ENCODE data around the gene EVI2B. TPM values are rescaled to one million over a fixed set of nuclear protein-coding genes. Genes with fewer than 3 reads are reported as not detected.

The EVI2B gene
- total RNA-seq, 1 experiment from 2014 or later, result not detected

DNA sequence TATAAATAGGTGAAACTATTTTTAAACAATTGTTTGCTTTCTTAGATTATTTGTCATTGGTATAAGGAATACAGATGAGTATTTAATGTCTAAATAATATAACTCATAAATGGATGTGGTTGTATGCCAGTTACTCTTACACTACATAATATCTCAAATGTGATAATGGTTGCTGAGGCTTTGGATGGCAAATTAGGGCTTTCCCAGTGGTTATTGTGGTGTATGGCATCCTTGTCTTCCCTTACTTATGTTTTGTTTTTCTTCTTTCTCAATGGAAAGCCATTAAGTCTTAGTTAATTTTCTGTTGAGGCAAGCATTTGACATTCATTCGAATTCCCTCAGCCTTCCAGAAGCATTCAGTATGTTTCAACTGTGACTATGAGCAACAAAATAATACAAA lies 27.3 kb downstream of the EVI2B start:
- no peaks in the 10 kb centered on the region for H3K27me3 ChIP-seq (ENCODE audit: insufficient read depth, low read depth)
- H3K36me3 ChIP-seq (ENCODE audit: low read depth), result no peaks in the 10 kb centered on the region
- H3K4me1 ChIP-seq (replicated peaks; ENCODE audit: insufficient read depth), result no peaks in the 10 kb centered on the region
- no peaks in the 10 kb centered on the region for H3F3A ChIP-seq (ENCODE audit: insufficient read depth, low read depth)
- intact Hi-C loops (cut with micrococcal nuclease; ENCODE audit: unreplicated experiment), result no loop called here
- POLR2A ChIA-PET (ENCODE audit: unreplicated experiment), result no interaction called here
- TF ChIP-seq, protein P1, sequence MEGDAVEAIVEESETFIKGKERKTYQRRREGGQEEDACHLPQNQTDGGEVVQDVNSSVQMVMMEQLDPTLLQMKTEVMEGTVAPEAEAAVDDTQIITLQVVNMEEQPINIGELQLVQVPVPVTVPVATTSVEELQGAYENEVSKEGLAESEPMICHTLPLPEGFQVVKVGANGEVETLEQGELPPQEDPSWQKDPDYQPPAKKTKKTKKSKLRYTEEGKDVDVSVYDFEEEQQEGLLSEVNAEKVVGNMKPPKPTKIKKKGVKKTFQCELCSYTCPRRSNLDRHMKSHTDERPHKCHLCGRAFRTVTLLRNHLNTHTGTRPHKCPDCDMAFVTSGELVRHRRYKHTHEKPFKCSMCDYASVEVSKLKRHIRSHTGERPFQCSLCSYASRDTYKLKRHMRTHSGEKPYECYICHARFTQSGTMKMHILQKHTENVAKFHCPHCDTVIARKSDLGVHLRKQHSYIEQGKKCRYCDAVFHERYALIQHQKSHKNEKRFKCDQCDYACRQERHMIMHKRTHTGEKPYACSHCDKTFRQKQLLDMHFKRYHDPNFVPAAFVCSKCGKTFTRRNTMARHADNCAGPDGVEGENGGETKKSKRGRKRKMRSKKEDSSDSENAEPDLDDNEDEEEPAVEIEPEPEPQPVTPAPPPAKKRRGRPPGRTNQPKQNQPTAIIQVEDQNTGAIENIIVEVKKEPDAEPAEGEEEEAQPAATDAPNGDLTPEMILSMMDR (conservative IDR thresholded peaks at IDR 0.05), result no peak; the same call in 1 of the 2 replicates
- no peak for TF ChIP-seq EZH2 (IDR thresholded peaks at IDR 0.05; ENCODE audit: low read depth)
- no peak overlapping the region for H3K27ac ChIP-seq
- H3K4me3 ChIP-seq, result no peak overlapping the region
- H3K9me2 ChIP-seq (ENCODE audit: insufficient read depth), result no peaks in the 10 kb centered on the region
- CTCF ChIA-PET, result no interaction called here
- H2AFZ ChIP-seq, result no peak overlapping the region
- H3K4me2 ChIP-seq, result no peak overlapping the region
- no peaks in the 10 kb centered on the region for H3K79me2 ChIP-seq (ENCODE audit: low read depth)
- no TSS peak for BruUV-seq (replicated peaks)
- H4K20me1 ChIP-seq (ENCODE audit: insufficient read depth), result no peaks in the 10 kb centered on the region
- H3K9me3 ChIP-seq (ENCODE audit: insufficient read depth, low read depth), result no peaks in the 10 kb centered on the region
- DNase-seq, result no peak

DNA sequence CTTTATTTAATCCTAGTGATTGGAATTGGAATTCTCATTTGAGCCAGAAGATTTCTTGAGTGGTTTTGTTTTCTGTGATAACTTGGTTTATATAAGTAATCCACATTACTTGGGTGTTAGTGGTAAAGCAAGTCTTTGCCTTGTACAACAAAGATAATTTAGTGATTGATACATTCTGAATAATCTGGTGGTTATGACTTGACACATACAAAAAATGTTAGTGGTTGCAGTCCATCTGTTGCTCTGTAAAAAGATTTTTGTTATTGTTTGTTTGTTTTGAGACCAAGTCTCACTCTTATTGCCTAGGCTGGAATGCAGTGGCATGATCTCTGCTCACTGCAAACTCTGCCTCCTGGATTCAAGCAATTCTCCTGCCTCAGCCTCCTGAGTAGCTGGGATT lies 30.0 kb downstream of the EVI2B start:
- no TSS peak for BruUV-seq (replicated peaks)
- ChIA-PET CTCF (no interaction called here), POLR2A (ENCODE audit: unreplicated experiment) (no interaction called here)
- Histone ChIP-seq H3F3A (ENCODE audit: insufficient read depth, low read depth) (no peaks in the 10 kb centered on the region), H3K27ac (no peak overlapping the region), H3K36me3 (ENCODE audit: low read depth) (no peaks in the 10 kb centered on the region), H3K4me1 (replicated peaks; ENCODE audit: insufficient read depth) (no peaks in the 10 kb centered on the region), H3K4me3 (no peak overlapping the region), H3K4me2 (no peak overlapping the region), H3K79me2 (ENCODE audit: low read depth) (no peaks in the 10 kb centered on the region), H4K20me1 (ENCODE audit: insufficient read depth) (no peaks in the 10 kb centered on the region), H3K9me2 (ENCODE audit: insufficient read depth) (no peaks in the 10 kb centered on the region), H3K9me3 (ENCODE audit: insufficient read depth, low read depth) (no peaks in the 10 kb centered on the region), H3K27me3 (ENCODE audit: insufficient read depth, low read depth) (no peaks in the 10 kb centered on the region), H2AFZ (no peak overlapping the region)
- DNase-seq, result no peak
- intact Hi-C loops (cut with micrococcal nuclease; ENCODE audit: unreplicated experiment), result no loop called here
- TF ChIP-seq, protein P1 (conservative IDR thresholded peaks at IDR 0.05), result no peak
- no peak for TF ChIP-seq EZH2 (IDR thresholded peaks at IDR 0.05; ENCODE audit: low read depth)

DNA sequence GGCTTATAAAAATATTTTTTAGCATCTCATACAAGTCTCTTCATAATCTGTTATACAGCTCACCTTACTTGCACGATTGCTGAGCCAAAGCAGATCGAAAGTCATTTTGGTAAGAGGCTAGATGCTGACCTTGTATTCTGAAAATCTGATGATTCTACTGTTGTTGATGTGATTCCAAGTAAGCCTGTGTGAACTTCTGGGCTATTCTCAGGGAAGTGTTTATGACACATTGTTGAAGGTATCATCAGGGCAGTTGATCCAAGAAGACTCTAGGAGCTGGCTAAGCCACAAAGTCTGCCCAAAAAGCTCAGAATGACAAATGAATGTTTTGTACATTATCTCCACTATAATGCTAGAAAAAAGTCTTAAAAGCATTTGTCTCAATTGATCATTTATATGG lies 32.8 kb downstream of the EVI2B start:
- ChIA-PET CTCF (no interaction called here), POLR2A (ENCODE audit: unreplicated experiment) (interaction anchor here (0.6 kb wide), 1 partner anchor 14 kb away, joined by 3 read pairs; no protein-coding TSS in a partner anchor)
- DNase-seq, result no peak
- Histone ChIP-seq H3K36me3 (ENCODE audit: low read depth) (no peaks in the 10 kb centered on the region), H3K79me2 (ENCODE audit: low read depth) (no peaks in the 10 kb centered on the region), H3K4me2 (no peak overlapping the region), H3K4me3 (no peak overlapping the region), H3K27me3 (ENCODE audit: insufficient read depth, low read depth) (no peaks in the 10 kb centered on the region), H3K4me1 (replicated peaks; ENCODE audit: insufficient read depth) (no peaks in the 10 kb centered on the region), H3K9me2 (ENCODE audit: insufficient read depth) (no peaks in the 10 kb centered on the region), H3F3A (ENCODE audit: insufficient read depth, low read depth) (no peaks in the 10 kb centered on the region), H2AFZ (no peak overlapping the region), H3K27ac (no peak overlapping the region), H4K20me1 (ENCODE audit: insufficient read depth) (no peaks in the 10 kb centered on the region), H3K9me3 (ENCODE audit: insufficient read depth, low read depth) (no peaks in the 10 kb centered on the region)
- TF ChIP-seq EZH2 (IDR thresholded peaks at IDR 0.05; ENCODE audit: low read depth), result no peak
- TF ChIP-seq, protein P1 (conservative IDR thresholded peaks at IDR 0.05), result no peak
- no TSS peak for BruUV-seq (replicated peaks)
- intact Hi-C loops (cut with micrococcal nuclease; ENCODE audit: unreplicated experiment), result no loop called here

Data from PC-9 (cell line).